Limb (tissue), 2 donors: Measurements from ENCODE around the gene DPYSL5.

Experiments used
- DNase-seq, 2 donors: peaks; one replicate each; pipeline ENCODE4 v3.0.0-alpha.2; 2016; ENCODE audit errors: extremely low spot score in 2 of 2

The DPYSL5 gene

DNA sequence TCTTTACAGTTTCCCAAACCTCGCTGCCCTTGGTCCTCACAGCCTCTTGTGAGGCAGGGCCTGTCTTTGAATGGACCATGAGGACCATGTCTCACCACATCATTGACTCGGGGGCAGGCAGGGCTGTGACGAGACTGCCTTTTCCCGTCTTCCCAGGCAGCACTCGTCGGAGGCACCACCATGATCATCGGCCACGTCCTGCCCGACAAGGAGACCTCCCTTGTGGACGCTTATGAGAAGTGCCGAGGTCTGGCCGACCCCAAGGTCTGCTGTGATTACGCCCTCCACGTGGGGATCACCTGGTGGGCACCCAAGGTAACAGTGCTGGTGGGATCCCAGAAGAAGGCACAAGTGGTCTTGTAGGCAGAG lies 76.8 kb downstream of the DPYSL5 start:
- DNase-seq: no peak

GRCh38 chr2:26925100-26925791 lies 77.3 kb downstream of the DPYSL5 start:
- DNase-seq: no peak

GRCh38 chr2:26927221-26927620 lies 79.3 kb downstream of the DPYSL5 start:
- DNase-seq: no peak

DNA sequence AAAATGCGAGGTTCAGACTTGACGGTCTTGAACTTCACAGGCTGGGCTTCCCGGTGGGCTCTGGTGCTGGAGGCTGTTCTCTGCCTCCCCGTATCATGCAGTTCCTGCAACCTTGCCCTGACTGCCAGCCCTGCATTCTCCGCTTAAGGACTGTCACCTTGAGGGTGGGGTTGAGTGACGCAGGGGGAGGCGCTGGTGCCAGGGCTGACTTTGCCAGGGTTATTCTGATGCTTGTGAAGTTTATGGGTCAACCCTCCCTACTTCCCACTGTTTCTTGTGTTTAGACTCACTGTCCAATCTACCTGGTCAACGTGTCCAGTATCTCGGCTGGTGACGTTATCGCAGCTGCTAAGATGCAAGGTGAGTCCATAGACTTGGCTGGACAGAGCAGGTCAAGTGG lies 85.0 kb downstream of the DPYSL5 start:
- DNase-seq: no peak

DNA sequence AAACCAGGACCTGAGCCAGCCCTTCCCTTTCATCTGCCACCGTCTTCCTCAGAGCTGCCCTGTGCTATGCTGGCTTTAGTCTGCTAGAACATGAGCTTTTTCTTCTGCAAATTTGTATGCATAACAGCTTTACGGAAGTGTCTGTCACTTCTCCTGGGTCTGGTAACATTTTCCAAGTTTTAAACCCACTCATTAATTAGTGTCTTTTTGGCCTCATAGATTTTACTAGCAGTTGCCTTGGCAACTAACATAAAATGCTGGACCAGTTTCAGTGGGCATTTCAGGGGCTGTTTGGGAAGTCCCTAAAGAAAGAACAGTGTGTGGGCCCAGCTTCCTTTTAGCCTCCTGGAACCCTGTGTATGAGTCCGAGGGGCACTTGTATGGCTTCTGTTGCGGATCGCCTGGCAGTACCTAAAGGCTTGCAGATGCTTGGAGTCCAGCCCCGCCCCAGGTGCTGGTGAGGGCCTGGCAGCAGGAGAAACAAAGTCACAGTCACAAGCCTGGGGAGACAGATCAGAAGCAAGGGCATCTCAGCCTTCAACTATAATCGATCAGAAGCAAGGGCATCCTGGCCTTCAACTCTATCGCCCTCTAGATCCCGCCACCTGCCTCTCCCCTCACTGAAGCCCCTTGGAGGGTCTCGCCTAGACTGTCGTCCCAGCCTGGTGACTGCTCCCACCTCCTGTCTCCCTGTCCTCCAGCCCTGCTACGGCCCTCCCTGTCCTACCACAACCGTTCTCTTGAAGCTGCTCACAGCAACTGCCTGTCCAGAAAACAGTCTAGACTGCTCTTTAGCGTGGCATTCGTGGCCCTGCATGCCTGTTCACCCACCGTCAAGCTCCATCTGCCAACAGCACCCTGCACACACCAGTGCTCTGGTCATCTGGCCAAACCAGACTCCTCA lies 85.8 kb downstream of the DPYSL5 start:
- no peak for DNase-seq

- DNase-seq: no peak
These were observed 86.4 kb downstream of the DPYSL5 start for GRCh38 chr2:26934335-26934724.

DNA sequence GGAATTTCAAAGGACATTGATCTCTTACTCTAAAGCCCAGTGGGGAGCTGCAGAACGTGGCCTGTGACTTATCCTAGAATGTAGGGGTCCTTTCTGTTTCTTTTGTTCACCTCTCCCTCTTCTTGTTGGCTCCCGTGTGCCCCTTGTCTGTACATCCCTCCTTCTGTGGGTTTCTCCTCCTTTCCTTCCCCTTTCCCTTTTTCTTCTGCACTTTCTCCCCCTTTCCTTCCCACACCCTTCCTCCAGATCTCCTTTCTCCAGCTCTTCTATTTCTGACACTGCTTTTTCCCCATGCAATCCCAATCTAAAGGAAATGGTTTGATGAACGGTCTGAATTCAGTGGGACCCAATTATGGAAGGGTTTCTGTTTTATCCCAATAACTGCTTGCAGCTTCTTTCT lies 87.1 kb downstream of the DPYSL5 start:
- no peak for DNase-seq

GRCh38 chr2:26936855-26937254 lies 88.9 kb downstream of the DPYSL5 start:
- no peak for DNase-seq

- no peak for DNase-seq
These were observed 90.6 kb downstream of the DPYSL5 start for GRCh38 chr2:26938399-26939118.

GRCh38 chr2:26940001-26940400 lies 92.1 kb downstream of the DPYSL5 start:
- no peak for DNase-seq

GRCh38 chr2:26941486-26941885 lies 93.6 kb downstream of the DPYSL5 start:
- DNase-seq: no peak

GRCh38 chr2:26942543-26943295 lies 94.8 kb downstream of the DPYSL5 start:
- peak; percentile 38 to 82 for DNase-seq

GRCh38 chr2:26945991-26946750 lies 98.2 kb downstream of the DPYSL5 start:
- no peak for DNase-seq

DNA sequence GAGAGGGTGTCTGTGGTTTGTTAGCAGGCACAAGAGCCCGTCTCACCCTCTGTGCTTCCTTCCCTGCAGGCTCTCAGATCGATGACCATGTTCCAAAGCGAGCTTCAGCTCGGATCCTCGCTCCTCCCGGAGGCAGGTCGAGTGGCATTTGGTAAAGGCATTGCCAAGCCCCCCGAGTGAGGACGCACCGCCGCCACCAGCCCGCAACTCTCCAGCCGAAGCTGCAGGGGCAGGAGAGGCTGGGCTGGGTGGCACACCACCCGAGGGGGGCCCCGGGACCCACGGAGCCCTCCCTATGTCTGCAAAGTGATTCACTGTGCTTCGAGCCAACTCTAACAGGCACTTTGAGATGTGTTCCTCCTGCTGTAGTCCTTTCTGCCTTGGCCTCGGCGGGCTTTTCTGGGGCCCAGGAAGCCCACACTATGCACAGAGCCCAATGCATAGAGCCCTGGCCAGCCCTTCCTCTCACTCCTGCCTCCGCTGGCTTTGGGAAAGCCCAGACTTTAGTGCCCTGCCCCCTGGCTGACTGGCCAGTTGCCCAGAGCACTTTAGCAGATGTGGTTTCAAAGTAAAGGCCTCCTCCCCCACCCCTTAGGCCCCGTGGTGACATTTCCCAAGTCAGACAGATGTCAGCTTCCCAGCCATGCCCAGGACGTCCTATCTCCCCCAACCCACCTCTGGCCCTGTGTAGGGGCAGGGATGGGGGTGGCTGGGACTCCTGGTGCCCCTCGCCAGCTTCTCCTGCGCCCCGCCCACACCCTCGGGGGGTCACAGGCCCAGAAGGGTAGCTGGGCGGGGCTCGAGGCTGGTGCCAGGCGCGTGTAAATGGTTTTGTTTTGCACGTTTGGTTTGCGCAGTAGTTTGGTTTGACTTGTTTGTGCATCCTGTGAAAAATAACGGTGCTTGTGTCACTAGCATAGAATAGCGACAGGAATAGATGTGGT lies 99.2 kb downstream of the DPYSL5 start:
- DNase-seq: no peak

- DNase-seq: no peak
These were observed 100.9 kb downstream of the DPYSL5 start for GRCh38 chr2:26948800-26949199.

DNA sequence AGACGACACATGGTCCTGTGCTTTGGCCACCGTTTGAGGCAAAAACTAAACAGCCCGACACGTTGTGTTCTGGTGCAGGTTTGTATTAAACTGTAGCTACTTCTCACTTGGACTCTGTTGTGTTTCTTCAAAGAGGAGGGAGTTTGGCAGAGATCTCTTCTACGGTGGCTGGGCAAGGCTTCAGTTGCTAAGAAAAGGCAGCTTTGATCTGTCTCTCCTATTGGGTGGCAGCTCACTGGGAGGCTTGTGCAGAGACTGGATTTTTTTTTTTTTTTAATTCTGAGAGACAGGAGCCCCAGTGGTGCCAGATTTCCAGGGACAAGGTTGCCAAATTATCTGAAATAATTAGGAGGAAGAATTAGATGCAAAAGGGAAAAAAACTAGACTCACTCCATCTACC lies 102.3 kb downstream of the DPYSL5 start:
- no peak for DNase-seq

- DNase-seq: no peak
These were observed 103.3 kb downstream of the DPYSL5 start for GRCh38 chr2:26951236-26951635.

- no peak for DNase-seq
These were observed 104.4 kb downstream of the DPYSL5 start for GRCh38 chr2:26952374-26952773.

- no peak for DNase-seq
These were observed 106.2 kb downstream of the DPYSL5 start for GRCh38 chr2:26954135-26954534.

GRCh38 chr2:26957041-26957440 lies 109.1 kb downstream of the DPYSL5 start:
- DNase-seq: no peak
